HEK293T (cell line): ENCODE results near the gene BACH2.
"Not testable (repeated sequence)": the region's sequence is repeated elsewhere in the genome, so short reads cannot be mapped to it uniquely, and the experiment has no call there.

Experiments used
- CTCF ChIA-PET: fragments of 350-600 bp; formaldehyde crosslinking; extraction: SDS; loops from one replicate; lab custom pipeline; 2021; ENCODE audit warnings: antibody characterized with exemption, inconsistent platforms; lab: Yijun Ruan, JAX
- POLR2A ChIA-PET: fragments of 350-600 bp; formaldehyde crosslinking; extraction: SDS; loops from one replicate; lab custom pipeline; 2020; ENCODE audit warnings: antibody characterized with exemption, inconsistent platforms; lab: Yijun Ruan, JAX
- DNase-seq: peaks from one replicate; pipeline ENCODE4 v3.0.0; 2012; ENCODE audit warnings: mixed read lengths; ENCODE audit errors: extremely low spot score
- ARNT ChIP-seq: fragments of 450-650 bp; IDR thresholded peaks from 2 replicates; pipeline ENCODE4 v1.6.1; 2017; ENCODE audit warnings: mild to moderate bottlenecking
- BHLHE40 ChIP-seq: fragments of 450-650 bp; IDR thresholded peaks from 2 replicates; pipeline ENCODE4 v1.6.1; 2016; ENCODE audit warnings: mild to moderate bottlenecking, moderate library complexity, borderline replicate concordance
- CTBP1 ChIP-seq: fragments of 450-650 bp; IDR thresholded peaks from 2 replicates; pipeline ENCODE4 v1.6.1; 2016; ENCODE audit warnings: borderline replicate concordance
- ELF4 ChIP-seq: fragments of 450-650 bp; IDR thresholded peaks from 2 replicates; pipeline ENCODE4 v1.6.1; 2017; ENCODE audit warnings: antibody characterized with exemption
- FOXA1 ChIP-seq: fragments of 450-650 bp; IDR thresholded peaks from 2 replicates; pipeline ENCODE4 v1.6.1; 2016; ENCODE audit warnings: mild to moderate bottlenecking
- FOXK2 ChIP-seq: fragments of 450-650 bp; IDR thresholded peaks from 2 replicates; pipeline ENCODE4 v1.6.1; 2016; ENCODE audit warnings: mild to moderate bottlenecking
- FOXM1 ChIP-seq: fragments of 450-650 bp; IDR thresholded peaks from 2 replicates; pipeline ENCODE4 v1.6.1; 2017; ENCODE audit warnings: mild to moderate bottlenecking, borderline replicate concordance
- HDGF ChIP-seq: fragments of 450-650 bp; IDR thresholded peaks from 2 replicates; pipeline ENCODE4 v1.6.1; 2017; ENCODE audit warnings: antibody characterized with exemption, borderline replicate concordance
- L3MBTL2 ChIP-seq: fragments of 450-650 bp; conservative IDR thresholded peaks from 2 replicates; pipeline ENCODE4 v1.6.1; 2016; ENCODE audit warnings: mild to moderate bottlenecking
- LEF1 ChIP-seq: fragments of 450-650 bp; IDR thresholded peaks from 2 replicates; pipeline ENCODE4 v1.6.1; 2017; ENCODE audit warnings: mild to moderate bottlenecking, borderline replicate concordance
- NFRKB ChIP-seq: fragments of 450-650 bp; IDR thresholded peaks from 2 replicates; pipeline ENCODE4 v1.6.1; 2016; ENCODE audit warnings: mild to moderate bottlenecking, moderate library complexity
- PKNOX1 ChIP-seq: fragments of 450-650 bp; IDR thresholded peaks from 2 replicates; pipeline ENCODE4 v1.6.1; 2016
- SP1 ChIP-seq: fragments of 450-650 bp; IDR thresholded peaks from 2 replicates; pipeline ENCODE4 v1.6.1; 2017
- SUZ12 ChIP-seq: fragments of 450-650 bp; IDR thresholded peaks from 2 replicates; pipeline ENCODE4 v1.6.1; 2016; ENCODE audit warnings: mild to moderate bottlenecking
- TARDBP ChIP-seq: fragments of 450-650 bp; IDR thresholded peaks from 2 replicates; pipeline ENCODE4 v1.6.1; 2016
- ZNF384 ChIP-seq: fragments of 450-650 bp; IDR thresholded peaks from 2 replicates; pipeline ENCODE4 v1.6.1; 2016

BACH2 gene

GRCh38 chr6:90144396-90144795 is 152.2 kb downstream of the BACH2 start:
- TF ChIP-seq FOXM1 (no peak), SUZ12 (no peak), ELF4 (no peak), LEF1 (no peak), CTBP1 (no peak), HDGF (no peak), ARNT (no peak), FOXA1 (no peak), TARDBP (no peak), L3MBTL2 (no peak), ZNF384 (no peak), BHLHE40 (no peak), SP1 (no peak), FOXK2 (no peak), PKNOX1 (no peak), NFRKB (no peak)
- POLR2A ChIA-PET = no interaction called here
- DNase-seq = no peak
- CTCF ChIA-PET = no interaction called here

- ChIA-PET CTCF (no interaction called here), POLR2A (no interaction called here)
- TF ChIP-seq L3MBTL2 (no peak), FOXK2 (no peak), FOXA1 (no peak), SP1 (no peak), ARNT (no peak), FOXM1 (no peak), CTBP1 (no peak), ZNF384 (no peak), NFRKB (no peak), HDGF (no peak)
Measured at GRCh38 chr6:90140683-90141082, 156.0 kb downstream of the BACH2 start.

GRCh38 chr6:90139272-90139817 is 157.3 kb downstream of the BACH2 start:
- CTCF ChIA-PET = interaction anchor here (0.6 kb wide), 1 partner anchor 146 kb away, joined by 3 read pairs; no protein-coding TSS in a partner anchor
- DNase-seq = no peak
- POLR2A ChIA-PET = no interaction called here
- TF ChIP-seq ELF4 (no peak), PKNOX1 (no peak), FOXA1 (no peak), NFRKB (no peak), BHLHE40 (no peak), ZNF384 (no peak)

More at GRCh38 chr6:90140683-90141082, 156.0 kb downstream of the BACH2 start:
- DNase-seq = no peak

GRCh38 chr6:90136837-90137568 is 159.6 kb downstream of the BACH2 start:
- DNase-seq = no peak
- CTCF ChIA-PET = interaction anchor here (0.6 kb wide), 1 partner anchor 106 kb away, joined by 3 read pairs; no protein-coding TSS in a partner anchor
- POLR2A ChIA-PET = interaction anchor here (1.0 kb wide), 1 partner anchor 81 kb away, joined by 3 read pairs; no protein-coding TSS in a partner anchor

GRCh38 chr6:90136176-90136575 is 160.5 kb downstream of the BACH2 start:
- no peak for DNase-seq
- ChIA-PET POLR2A (no interaction called here), CTCF (no interaction called here)
- TF ChIP-seq SUZ12 (no peak), TARDBP (no peak), LEF1 (no peak), CTBP1 (no peak), ELF4 (no peak)

More at GRCh38 chr6:90136837-90137568, 159.6 kb downstream of the BACH2 start:
- TF ChIP-seq ARNT (no peak), BHLHE40 (no peak), SUZ12 (no peak), FOXA1 (no peak), TARDBP (no peak)

GRCh38 chr6:90135667-90136066 is 161.0 kb downstream of the BACH2 start:
- no peak for DNase-seq
- CTCF ChIA-PET = no interaction called here
- POLR2A ChIA-PET = no interaction called here
- TF ChIP-seq FOXK2 (no peak), NFRKB (no peak), L3MBTL2 (no peak), ZNF384 (no peak), CTBP1 (no peak), FOXM1 (no peak), LEF1 (no peak), PKNOX1 (no peak), ELF4 (no peak), ARNT (no peak), SP1 (no peak), HDGF (no peak), SUZ12 (no peak), TARDBP (no peak), BHLHE40 (no peak), FOXA1 (no peak)

GRCh38 chr6:90133664-90134063 is 163.0 kb downstream of the BACH2 start:
- DNase-seq, POLR2A ChIA-PET, CTCF ChIA-PET: not testable (repeated sequence)
